ENCODE measurements around the gene MTERF1. TPM values are rescaled to one million over a fixed set of nuclear protein-coding genes. Genes with fewer than 3 reads are reported as not detected.
A peak's percentile ranks its signal among the peaks of the same experiment; 100 is the strongest.

MTERF1 gene
- polyA plus RNA-seq, 1 of the 3 experiments (the other 2 are of a cell fraction), result 6.1 TPM

- no peak overlapping the region for H3K4me3 ChIP-seq (ENCODE audit: low read depth in 2 of 2, low read length in 1 of 2)
- no peaks in the 10 kb centered on the region for H4K20me1 ChIP-seq (ENCODE audit: insufficient read depth)
- H3K9me3 ChIP-seq, result no peaks in the 10 kb centered on the region
- H3K79me2 ChIP-seq (ENCODE audit: insufficient read depth), result no peaks in the 10 kb centered on the region
- no peaks in the 10 kb centered on the region for H3K27me3 ChIP-seq (ENCODE audit: insufficient read depth)
- H3K4me1 ChIP-seq (ENCODE audit: control insufficient read depth in 1 of 2, insufficient read depth in 2 of 2, low read depth in 1 of 2, low read length in 1 of 2), result peaks cover 0 to 5% of the 10 kb centered on the region in 2 experiments; a peak in 2 of 4 replicates
- H2AFZ ChIP-seq (ENCODE audit: low read depth), result peak overlapping the region; percentile 10; the same call in 1 of the 2 replicates
- POLR2A ChIA-PET, result no interaction called here
- no peaks in the 10 kb centered on the region for H3K36me3 ChIP-seq (replicated peaks in 1 of 2; ENCODE audit: control insufficient read depth in 1 of 2, insufficient read depth in 2 of 2, low read length in 1 of 2)
- no peak overlapping the region for H3K4me2 ChIP-seq
- peaks cover 24% of the 10 kb centered on the region for H3F3A ChIP-seq (replicated peaks; ENCODE audit: insufficient read depth)
- DNase-seq, result no peak
- 81% methylated on average over 3 of the region's 3 CpGs for WGBS (ENCODE audit: low lambda C conversion rate)
- CTCF ChIA-PET, result interaction anchor here (1.0 to 1.1 kb wide), 2 partner anchors 24 to 35 kb away, joined by 3 read pairs; no protein-coding TSS in a partner anchor
- TF ChIP-seq TAF1 (IDR thresholded peaks at IDR 0.05; ENCODE audit: borderline replicate concordance, low read depth, low read length) (no peak), SMC3 (IDR thresholded peaks at IDR 0.05; ENCODE audit: low read depth, low read length) (no peak), MXI1 (IDR thresholded peaks at IDR 0.05; ENCODE audit: low read depth, low read length) (no peak), FOXM1 (IDR thresholded peaks at IDR 0.05; ENCODE audit: low read depth) (no peak), YY1 (IDR thresholded peaks at IDR 0.05; ENCODE audit: low read depth) (no peak), ELF1 (IDR thresholded peaks at IDR 0.05) (no peak), GABPA (IDR thresholded peaks at IDR 0.05; ENCODE audit: low read depth) (no peak), RAD21 (IDR thresholded peaks at IDR 0.05; ENCODE audit: low read length) (no peak), RCOR1 (IDR thresholded peaks at IDR 0.05; ENCODE audit: low read length) (no peak), SIN3A (IDR thresholded peaks at IDR 0.05; ENCODE audit: borderline replicate concordance, low read depth, low read length) (no peak), EZH2phosphoT487 (IDR thresholded peaks at IDR 0.05; ENCODE audit: borderline replicate concordance, low read depth) (no peak), NFIC (IDR thresholded peaks at IDR 0.05; ENCODE audit: borderline replicate concordance) (no peak), FOSL2 (IDR thresholded peaks at IDR 0.05; ENCODE audit: borderline replicate concordance, low read depth) (no peak), MEF2A (IDR thresholded peaks at IDR 0.05; ENCODE audit: borderline replicate concordance, low read depth) (no peak), CTCF (IDR thresholded peaks at IDR 0.05) (no peak)
- TF ChIP-seq, protein P1, sequence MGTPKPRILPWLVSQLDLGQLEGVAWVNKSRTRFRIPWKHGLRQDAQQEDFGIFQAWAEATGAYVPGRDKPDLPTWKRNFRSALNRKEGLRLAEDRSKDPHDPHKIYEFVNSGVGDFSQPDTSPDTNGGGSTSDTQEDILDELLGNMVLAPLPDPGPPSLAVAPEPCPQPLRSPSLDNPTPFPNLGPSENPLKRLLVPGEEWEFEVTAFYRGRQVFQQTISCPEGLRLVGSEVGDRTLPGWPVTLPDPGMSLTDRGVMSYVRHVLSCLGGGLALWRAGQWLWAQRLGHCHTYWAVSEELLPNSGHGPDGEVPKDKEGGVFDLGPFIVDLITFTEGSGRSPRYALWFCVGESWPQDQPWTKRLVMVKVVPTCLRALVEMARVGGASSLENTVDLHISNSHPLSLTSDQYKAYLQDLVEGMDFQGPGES (IDR thresholded peaks at IDR 0.05; ENCODE audit: low read depth, low read length), result no peak
- TF ChIP-seq, protein P2, sequence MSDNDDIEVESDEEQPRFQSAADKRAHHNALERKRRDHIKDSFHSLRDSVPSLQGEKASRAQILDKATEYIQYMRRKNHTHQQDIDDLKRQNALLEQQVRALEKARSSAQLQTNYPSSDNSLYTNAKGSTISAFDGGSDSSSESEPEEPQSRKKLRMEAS (IDR thresholded peaks at IDR 0.05; ENCODE audit: low read depth), result no peak
- TF ChIP-seq, protein P3, sequence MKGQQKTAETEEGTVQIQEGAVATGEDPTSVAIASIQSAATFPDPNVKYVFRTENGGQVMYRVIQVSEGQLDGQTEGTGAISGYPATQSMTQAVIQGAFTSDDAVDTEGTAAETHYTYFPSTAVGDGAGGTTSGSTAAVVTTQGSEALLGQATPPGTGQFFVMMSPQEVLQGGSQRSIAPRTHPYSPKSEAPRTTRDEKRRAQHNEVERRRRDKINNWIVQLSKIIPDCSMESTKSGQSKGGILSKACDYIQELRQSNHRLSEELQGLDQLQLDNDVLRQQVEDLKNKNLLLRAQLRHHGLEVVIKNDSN (IDR thresholded peaks at IDR 0.05; ENCODE audit: borderline replicate concordance, low read depth), result no peak
- TF ChIP-seq, protein P4, sequence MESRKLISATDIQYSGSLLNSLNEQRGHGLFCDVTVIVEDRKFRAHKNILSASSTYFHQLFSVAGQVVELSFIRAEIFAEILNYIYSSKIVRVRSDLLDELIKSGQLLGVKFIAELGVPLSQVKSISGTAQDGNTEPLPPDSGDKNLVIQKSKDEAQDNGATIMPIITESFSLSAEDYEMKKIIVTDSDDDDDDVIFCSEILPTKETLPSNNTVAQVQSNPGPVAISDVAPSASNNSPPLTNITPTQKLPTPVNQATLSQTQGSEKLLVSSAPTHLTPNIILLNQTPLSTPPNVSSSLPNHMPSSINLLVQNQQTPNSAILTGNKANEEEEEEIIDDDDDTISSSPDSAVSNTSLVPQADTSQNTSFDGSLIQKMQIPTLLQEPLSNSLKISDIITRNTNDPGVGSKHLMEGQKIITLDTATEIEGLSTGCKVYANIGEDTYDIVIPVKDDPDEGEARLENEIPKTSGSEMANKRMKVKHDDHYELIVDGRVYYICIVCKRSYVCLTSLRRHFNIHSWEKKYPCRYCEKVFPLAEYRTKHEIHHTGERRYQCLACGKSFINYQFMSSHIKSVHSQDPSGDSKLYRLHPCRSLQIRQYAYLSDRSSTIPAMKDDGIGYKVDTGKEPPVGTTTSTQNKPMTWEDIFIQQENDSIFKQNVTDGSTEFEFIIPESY (IDR thresholded peaks at IDR 0.05; ENCODE audit: borderline replicate concordance, low read depth), result no peak
- no peak overlapping the region for H3K27ac ChIP-seq (ENCODE audit: low read depth in 2 of 2, low read length in 1 of 2)
- no peaks in the 10 kb centered on the region; the same call in 1 of the 2 replicates for H3K9me2 ChIP-seq
- no peak overlapping the region for H3K9ac ChIP-seq
These were observed 35.0 kb upstream of the MTERF1 start for GRCh38 chr7:91915401-91916050.
